ENCODE results near the gene PODXL2.
A peak's percentile ranks its signal among the peaks of the same experiment; 100 is the strongest.

Gene PODXL2

DNA sequence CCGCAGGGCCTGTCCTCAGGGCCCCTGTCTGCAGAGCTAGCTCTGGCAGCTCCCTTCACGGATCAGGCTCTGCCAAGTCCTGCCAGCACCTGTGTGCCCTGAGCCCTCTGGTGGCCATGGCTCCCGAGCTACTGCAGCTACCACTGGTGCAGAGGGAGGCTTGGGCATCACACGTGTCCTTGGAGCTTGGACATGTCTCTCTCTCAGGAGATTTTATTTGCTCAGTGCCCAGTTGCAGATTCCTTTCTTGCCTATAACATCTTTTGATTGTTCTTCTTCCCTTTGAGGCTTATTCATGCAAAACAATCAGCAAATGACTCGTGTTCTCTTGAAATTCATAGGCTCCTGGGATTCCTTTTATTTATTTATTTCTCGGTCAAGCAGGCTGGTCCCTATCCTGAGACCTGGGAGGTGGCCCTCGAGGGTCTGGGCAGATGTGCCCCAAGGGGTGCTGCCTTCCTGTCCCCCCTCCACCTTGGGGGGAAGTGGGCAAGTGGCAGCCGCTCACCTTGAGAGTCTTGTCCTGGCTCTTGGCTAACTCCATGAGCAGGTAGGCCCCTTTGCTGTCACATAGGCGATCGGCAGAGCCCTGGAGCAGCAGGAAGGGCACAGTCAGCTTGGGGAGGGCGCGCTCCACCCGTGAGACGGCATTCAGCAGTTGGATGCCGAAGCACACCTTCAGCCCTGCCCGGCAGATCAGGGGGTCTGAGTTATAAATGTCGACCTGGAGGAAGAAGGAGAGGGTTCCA, 65.7 kb downstream of the PODXL2 start:
- TF ChIP-seq, protein P1, sequence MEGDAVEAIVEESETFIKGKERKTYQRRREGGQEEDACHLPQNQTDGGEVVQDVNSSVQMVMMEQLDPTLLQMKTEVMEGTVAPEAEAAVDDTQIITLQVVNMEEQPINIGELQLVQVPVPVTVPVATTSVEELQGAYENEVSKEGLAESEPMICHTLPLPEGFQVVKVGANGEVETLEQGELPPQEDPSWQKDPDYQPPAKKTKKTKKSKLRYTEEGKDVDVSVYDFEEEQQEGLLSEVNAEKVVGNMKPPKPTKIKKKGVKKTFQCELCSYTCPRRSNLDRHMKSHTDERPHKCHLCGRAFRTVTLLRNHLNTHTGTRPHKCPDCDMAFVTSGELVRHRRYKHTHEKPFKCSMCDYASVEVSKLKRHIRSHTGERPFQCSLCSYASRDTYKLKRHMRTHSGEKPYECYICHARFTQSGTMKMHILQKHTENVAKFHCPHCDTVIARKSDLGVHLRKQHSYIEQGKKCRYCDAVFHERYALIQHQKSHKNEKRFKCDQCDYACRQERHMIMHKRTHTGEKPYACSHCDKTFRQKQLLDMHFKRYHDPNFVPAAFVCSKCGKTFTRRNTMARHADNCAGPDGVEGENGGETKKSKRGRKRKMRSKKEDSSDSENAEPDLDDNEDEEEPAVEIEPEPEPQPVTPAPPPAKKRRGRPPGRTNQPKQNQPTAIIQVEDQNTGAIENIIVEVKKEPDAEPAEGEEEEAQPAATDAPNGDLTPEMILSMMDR (conservative IDR thresholded peaks at IDR 0.05; ENCODE audit: low read depth) = peak; percentile 41
- ChIA-PET POLR2A (ENCODE audit: low non-redundant PET) (no interaction called here), CTCF (interaction anchor here (0.5 to 1.1 kb wide), 5 partner anchors 14 to 1487 kb away, joined by 3 to 4 read pairs (median 3); no protein-coding TSS in a partner anchor)
- H3K27ac ChIP-seq = peak overlapping the region; percentile 53
- peak; percentile 55 for DNase-seq (ENCODE audit: low spot score)

DNA sequence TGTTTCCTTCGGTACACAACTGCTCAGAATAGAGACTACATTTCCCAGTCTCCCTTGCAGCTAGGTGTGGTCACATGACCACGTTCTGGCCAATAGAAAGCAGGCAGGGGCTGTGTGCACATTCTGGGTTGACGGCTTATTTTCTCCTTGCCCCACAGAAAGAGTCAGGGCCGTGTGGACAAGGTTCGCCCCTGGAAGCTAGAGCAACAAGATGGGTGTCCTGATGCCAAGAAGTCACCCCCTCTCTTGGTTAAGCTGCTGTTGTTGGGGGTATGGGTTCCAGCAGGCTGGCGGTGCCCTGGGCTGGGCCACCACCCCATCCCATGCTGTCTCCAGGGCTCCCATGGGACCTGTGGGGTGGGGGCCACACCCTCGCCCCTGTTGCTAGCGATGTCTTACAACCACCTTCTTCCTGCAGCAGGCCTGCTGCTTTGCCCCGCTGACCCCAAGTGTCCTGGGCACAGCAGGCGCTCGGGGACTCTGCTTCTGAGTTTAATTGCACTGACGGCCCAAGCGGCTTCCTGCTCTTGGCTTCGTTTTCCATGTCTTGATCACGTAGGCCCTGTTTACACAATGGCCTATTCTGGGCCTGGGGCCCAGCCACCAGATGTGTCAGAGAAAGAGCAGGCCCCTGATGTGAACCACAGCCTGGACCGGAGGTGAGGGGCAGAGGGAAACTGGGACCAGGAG, 68.7 kb downstream of the PODXL2 start:
- H3K27ac ChIP-seq = peak overlapping the region; percentile 90
- ChIA-PET POLR2A (ENCODE audit: low non-redundant PET) (no interaction called here), CTCF (interaction anchor here (1.4 kb wide), 1 partner anchor 122 kb away, joined by 3 read pairs; no protein-coding TSS in a partner anchor)
- TF ChIP-seq, protein P1 (conservative IDR thresholded peaks at IDR 0.05; ENCODE audit: low read depth) = no peak
- DNase-seq (ENCODE audit: low spot score) = peak; percentile 71

DNA sequence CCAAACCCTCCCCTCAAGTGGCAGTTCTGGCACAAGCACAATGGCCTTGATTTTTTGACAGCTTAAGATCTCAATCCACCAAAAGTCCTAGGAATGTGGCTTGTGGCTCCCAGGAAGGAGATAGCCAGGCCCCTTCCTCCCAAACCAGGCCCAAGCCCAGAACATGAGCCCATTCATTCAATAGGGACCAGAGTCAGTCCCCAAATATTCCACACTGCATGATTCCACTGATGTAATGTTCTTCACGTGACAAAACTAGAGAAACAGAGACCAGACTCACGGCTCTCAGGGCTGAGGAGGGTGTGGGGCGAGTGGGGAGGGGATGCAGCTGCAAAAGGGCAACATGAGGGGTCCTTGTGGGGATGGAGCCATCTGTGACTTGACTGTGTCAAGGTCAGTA, 69.3 kb downstream of the PODXL2 start:
- no peak for DNase-seq (ENCODE audit: low spot score)
- ChIA-PET POLR2A (ENCODE audit: low non-redundant PET) (no interaction called here), CTCF (no interaction called here)
- TF ChIP-seq, protein P1 (conservative IDR thresholded peaks at IDR 0.05; ENCODE audit: low read depth) = no peak
- peak overlapping the region; percentile 90 for H3K27ac ChIP-seq

DNA sequence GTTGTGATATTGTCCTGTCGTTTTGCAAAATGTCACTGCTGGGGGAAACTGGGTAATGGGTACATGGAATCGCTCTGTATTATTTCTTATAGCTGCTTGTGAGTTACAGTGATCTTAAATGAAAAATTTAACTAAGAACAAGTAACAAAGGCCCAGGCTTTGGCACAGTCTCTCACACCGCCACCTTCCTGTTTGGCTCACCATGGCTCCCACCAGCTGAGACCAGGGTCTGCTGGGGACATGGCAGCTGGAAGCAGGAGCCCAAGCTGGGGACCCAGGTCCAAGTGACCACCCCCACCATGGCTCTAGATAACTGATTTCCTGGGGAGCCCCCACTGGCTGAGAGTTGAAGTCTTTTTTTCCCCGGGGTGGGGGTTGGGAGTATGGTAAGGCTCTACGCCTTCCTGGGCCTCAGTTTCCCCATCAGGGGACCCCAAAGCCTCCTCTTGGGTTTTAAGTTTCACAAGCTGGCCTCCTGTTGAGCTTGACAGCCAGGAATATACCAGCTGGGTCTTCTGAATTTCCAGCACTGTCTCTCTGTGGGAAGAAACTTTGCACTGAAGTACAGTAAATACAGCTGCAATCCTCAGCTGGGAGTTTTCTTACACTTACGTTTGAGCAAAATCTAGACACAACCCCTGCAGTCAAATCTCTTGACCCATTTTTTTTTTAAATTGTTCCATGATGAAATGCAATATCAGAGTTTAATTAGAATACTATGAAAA, 69.9 kb downstream of the PODXL2 start:
- DNase-seq (ENCODE audit: low spot score) = no peak
- TF ChIP-seq, protein P1 (conservative IDR thresholded peaks at IDR 0.05; ENCODE audit: low read depth) = no peak
- ChIA-PET CTCF (interaction anchor here (1.0 kb wide), 1 partner anchor 272 kb away, joined by 3 read pairs; no protein-coding TSS in a partner anchor), POLR2A (ENCODE audit: low non-redundant PET) (no interaction called here)
- H3K27ac ChIP-seq = peak overlapping the region; percentile 90

DNA sequence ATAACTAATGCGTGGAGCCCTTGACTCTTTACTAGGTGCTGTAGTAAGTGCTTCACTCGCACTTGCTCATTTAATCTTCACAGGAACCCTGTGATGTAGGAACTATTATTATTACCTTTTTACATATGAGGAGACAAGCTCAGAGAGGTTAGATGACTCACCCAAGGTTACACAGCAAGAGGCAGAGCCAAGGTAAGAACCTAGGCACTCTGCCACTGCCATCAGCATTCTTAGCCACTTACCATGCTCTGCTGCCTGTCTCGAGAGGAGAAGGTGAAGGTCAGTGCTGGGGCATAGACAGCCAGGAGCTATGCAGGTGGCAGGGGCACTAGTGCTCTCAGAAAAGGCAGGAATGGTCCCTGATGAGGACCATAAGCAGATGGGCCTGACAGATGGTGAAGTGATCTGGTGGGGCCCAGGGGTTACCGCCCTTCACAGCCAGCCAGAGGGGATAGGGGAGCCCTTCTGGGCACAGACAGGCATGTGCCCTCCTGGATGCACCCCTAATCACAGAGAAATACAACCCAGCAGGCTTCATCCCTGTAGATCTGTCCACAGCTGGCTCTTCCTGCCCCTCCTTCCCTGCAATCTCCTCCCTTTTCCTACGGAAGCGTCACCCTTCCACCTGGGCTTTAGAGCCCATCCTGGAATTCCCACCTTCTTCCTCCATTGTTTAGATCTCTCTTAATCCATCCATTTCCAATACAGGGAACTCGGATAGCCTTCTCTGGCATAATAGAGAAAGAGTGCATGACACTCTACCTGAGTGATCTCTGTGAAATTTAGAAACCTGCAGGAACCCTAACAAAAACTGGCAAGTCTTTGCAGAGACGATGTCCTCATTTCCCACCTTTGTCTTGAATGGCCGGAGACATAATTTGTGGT, 70.7 kb downstream of the PODXL2 start:
- ChIA-PET CTCF (interaction anchor here (1.0 kb wide), 2 partner anchors 9 to 271 kb away, joined by 3 read pairs; no protein-coding TSS in a partner anchor), POLR2A (ENCODE audit: low non-redundant PET) (no interaction called here)
- DNase-seq (ENCODE audit: low spot score) = no peak
- TF ChIP-seq, protein P1 (conservative IDR thresholded peaks at IDR 0.05; ENCODE audit: low read depth) = no peak
- H3K27ac ChIP-seq = peak overlapping the region; percentile 24; the same call in 1 of the 2 replicates
